HepG2 (cell line): ENCODE results near the gene ZNF687. TPM values are rescaled to one million over a fixed set of nuclear protein-coding genes. Genes with fewer than 3 reads are reported as not detected.
"Not testable (repeated sequence)": the region's sequence is repeated elsewhere in the genome, so short reads cannot be mapped to it uniquely, and the experiment has no call there.

Experiments
- ATAC-seq: fragments of 200-7000 bp; cut with Tn5 transposase; 3 replicates; pipeline ENCODE4 v1.9.1; 2020; ENCODE audit warnings: mild to moderate bottlenecking, moderate library complexity
- BruUV-seq: library from RNA; stranded (reverse); fragments of 400-500 nt; replicated peaks from 2 replicates; lab custom pipeline; 2021; lab: Mats Ljungman, UMichigan
- CTCF ChIA-PET: fragments of 300-600 bp; formaldehyde crosslinking; extraction: SDS; loops from one replicate; lab custom pipeline; 2021; ENCODE audit warnings: low total read pairs, inconsistent platforms, low intra/inter-chr PET ratio; lab: Yijun Ruan, JAX
- POLR2A ChIA-PET: fragments of 350-600 bp; sonication (Branson Sonifier 250); formaldehyde crosslinking; loops from one replicate; lab custom pipeline; 2020; ENCODE audit warnings: antibody characterized with exemption, inconsistent platforms; lab: Yijun Ruan, JAX
- DNase-seq: peaks from one replicate; pipeline ENCODE4 v3.0.0-alpha.2; 2015; ENCODE audit warnings: low spot score
- FAIRE-seq: peaks from 3 replicates; lab custom pipeline; 2011; peaks lifted over from hg19 to GRCh38; lab: Jason Lieb, UNC
- H2AFZ ChIP-seq: one replicate; pipeline ENCODE4 v1.6.1; 2011; ENCODE audit warnings: low read length, inconsistent platforms
- H3K27ac ChIP-seq: fragments of 300-600 bp; 3 replicates; pipeline ENCODE4 v1.8.0; 2011; ENCODE audit warnings: mixed run types, mild to moderate bottlenecking, mixed read lengths, low read length, inconsistent platforms; ENCODE audit not compliant: insufficient read depth; ENCODE audit errors: extremely low read length
- H3K27me3 ChIP-seq, 2 experiments: fragments of 200-600 bp in 1 of 2; 2 replicates in 1 of 2; 3 replicates in 1 of 2; pipeline versions ENCODE4 v1.6.0 to v1.8.0; 2011; ENCODE audit warnings: low read length in 2 of 2, mild to moderate bottlenecking in 2 of 2, moderate library complexity in 2 of 2, inconsistent platforms in 1 of 2; ENCODE audit not compliant: insufficient read depth in 2 of 2, control insufficient read depth in 1 of 2
- H3K36me3 ChIP-seq, 2 experiments: fragments of 200-600 bp in 1 of 2; replicated peaks in 1 of 2; 2 replicates in 1 of 2; 3 replicates in 1 of 2; pipeline versions ENCODE4 v1.5.1 to v1.8.0; 2011; ENCODE audit warnings: low read length in 2 of 2, inconsistent platforms in 1 of 2; ENCODE audit not compliant: insufficient read depth in 2 of 2, control insufficient read depth in 1 of 2
- H3K4me1 ChIP-seq: 2 replicates; pipeline ENCODE4 v1.5.1; 2012; ENCODE audit warnings: low read length, inconsistent platforms; ENCODE audit not compliant: insufficient read depth
- H3K4me2 ChIP-seq: 2 replicates; pipeline ENCODE4 v1.6.0; 2011; ENCODE audit warnings: low read depth, low read length, inconsistent platforms
- H3K4me3 ChIP-seq, 3 experiments: fragments of 200-600 bp in 1 of 3; sonication (generic), shearing (Covaris generic) in 1 of 3; replicated peaks in 1 of 3; 2 replicates each; pipeline ENCODE4 v1.5.1; 2011 to 2016; ENCODE audit warnings: low read length in 3 of 3, inconsistent platforms in 2 of 3, low read depth in 2 of 3, mild to moderate bottlenecking in 2 of 3, control low read depth in 1 of 3, mixed read lengths in 1 of 3; ENCODE audit not compliant: insufficient read depth in 1 of 3
- H3K79me2 ChIP-seq: one replicate; pipeline ENCODE4 v1.6.1; 2011; ENCODE audit warnings: low read length, inconsistent platforms; ENCODE audit not compliant: insufficient read depth
- H3K9ac ChIP-seq: 2 replicates; pipeline ENCODE4 v1.6.0; 2011; ENCODE audit warnings: mild to moderate bottlenecking, low read depth, low read length, inconsistent platforms; ENCODE audit not compliant: insufficient read depth
- H3K9me3 ChIP-seq: 2 replicates; pipeline ENCODE4 v1.5.1; 2012; ENCODE audit warnings: mild to moderate bottlenecking, low read length
- H4K20me1 ChIP-seq: 2 replicates; pipeline ENCODE4 v1.6.0; 2011; ENCODE audit warnings: inconsistent platforms, mild to moderate bottlenecking, low read length, moderate library complexity; ENCODE audit not compliant: insufficient read depth
- NCOA2 ChIP-seq: sonication (generic); formaldehyde crosslinking; IDR thresholded peaks from 2 replicates; pipeline ENCODE4 v1.8.0; 2022; ENCODE audit warnings: inconsistent platforms
- PBX2 ChIP-seq: IDR thresholded peaks from 2 replicates; pipeline ENCODE4 v1.6.1; 2016; ENCODE audit warnings: control low read depth
- PHB2 ChIP-seq: fragments of 450-650 bp; IDR thresholded peaks from 2 replicates; pipeline ENCODE4 v1.6.1; 2018; ENCODE audit not compliant: partially characterized antibody
- SNAPC5 ChIP-seq: sonication (generic); formaldehyde crosslinking; IDR thresholded peaks from 2 replicates; pipeline ENCODE4 v1.8.1; 2023; ENCODE audit warnings: mild to moderate bottlenecking, missing genetic modification reagents, borderline replicate concordance
- ZNF530 ChIP-seq: sonication (generic); formaldehyde crosslinking; IDR thresholded peaks from 2 replicates; pipeline ENCODE4 v1.5.0; 2020; ENCODE audit warnings: low read depth, mild to moderate bottlenecking, missing genetic modification reagents
- ZNF879 ChIP-seq: sonication (generic); formaldehyde crosslinking; IDR thresholded peaks from 2 replicates; pipeline ENCODE4 v1.8.1; 2023; ENCODE audit warnings: missing genetic modification reagents
- WGBS: methylation state at CpG from one replicate; pipeline ENCODE4 v1.1.6; 2017; ENCODE audit warnings: low lambda C conversion rate; 5-methylcytosine and 5-hydroxymethylcytosine counted together
- in situ Hi-C: cut with HindIII; loops from 2 replicates; pipeline ENCODE4 v1.10.0; 2017; ENCODE audit warnings: low pct_unique_long_range_greater_than_20kb; ENCODE audit not compliant: extremely low pct_ligation_motif_present
- intact Hi-C: fragments of 100-400 bp; cut with micrococcal nuclease; formaldehyde crosslinking; loops from one replicate; pipeline ENCODE4 v1.10.0; 2022; ENCODE audit not compliant: unreplicated experiment
- polyA plus RNA-seq, 8 experiments: library from polyadenylated mRNA; depleted of rRNA in 3 of 8; stranded (reverse) in 7 of 8; unstranded in 1 of 8; fragments of >200 nt; fragmentation: Illumina TruSeq in 4 of 8; extraction: Trizol in 4 of 8; gene quantifications; 2 replicates each; pipeline versions ENCODE4 v1.2.1 to v1.2.3, GENCODE V29; 2011 to 2016; ENCODE audit warnings: low read depth in 4 of 8, missing spikeins in 1 of 8, mixed read lengths in 1 of 8; ENCODE audit not compliant: insufficient read depth in 1 of 8
- total RNA-seq, 5 experiments: library from RNA; depleted of rRNA; stranded (reverse); fragments of >200 nt; fragmentation: Illumina TruSeq; extraction: Trizol; gene quantifications; 2 replicates each; pipeline ENCODE4 v1.2.3, GENCODE V29; 2016; ENCODE audit warnings: low read depth in 1 of 5
- TF ChIP-seq, protein P1 (sequence below): sonication (generic); formaldehyde crosslinking; IDR thresholded peaks from 2 replicates; pipeline ENCODE4 v1.5.1; 2020; ENCODE audit warnings: mild to moderate bottlenecking, moderate library complexity, missing genetic modification reagents

The ZNF687 gene
- total and polyA plus RNA-seq, 2 of the 13 experiments (the other 11 are each of a cell fraction or from before 2014, with no cell fraction given): 14.1 to 16.5 TPM

DNA sequence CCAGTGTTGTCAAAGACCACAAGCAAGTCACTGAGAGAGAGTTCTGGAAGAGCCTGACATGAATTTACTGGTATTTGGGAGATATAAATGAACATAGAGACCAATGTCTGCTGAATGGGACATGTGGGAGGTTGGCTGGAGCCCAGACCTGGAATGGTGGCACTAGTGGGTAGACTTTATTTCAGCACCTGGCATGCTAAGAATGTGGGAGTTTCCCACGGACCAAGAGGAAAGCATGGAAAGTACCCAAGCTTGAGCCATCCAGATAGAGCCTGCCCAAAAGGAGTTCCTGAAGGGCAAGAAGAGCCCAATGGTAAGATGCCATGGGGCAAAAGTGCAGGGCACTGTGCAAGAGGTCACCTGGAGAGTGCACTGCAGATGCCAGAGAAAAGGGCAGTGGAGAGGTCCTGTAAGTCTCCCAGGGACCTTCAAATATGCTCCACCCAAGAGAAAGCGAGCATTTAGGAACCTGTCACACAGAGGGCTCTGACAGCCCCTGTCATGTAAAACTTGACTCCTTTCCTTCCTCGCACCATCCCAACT is 8.1 kb upstream of the ZNF687 start (continued):
- TF ChIP-seq SNAPC5 (CRISPR knock-in tag) (no peak), PBX2 (CRISPR knock-in tag) (no peak), NCOA2 (CRISPR knock-in tag) (no peak), PHB2 (no peak), ZNF879 (CRISPR knock-in tag) (no peak), ZNF530 (CRISPR knock-in tag) (no peak)
- TF ChIP-seq, protein P1, sequence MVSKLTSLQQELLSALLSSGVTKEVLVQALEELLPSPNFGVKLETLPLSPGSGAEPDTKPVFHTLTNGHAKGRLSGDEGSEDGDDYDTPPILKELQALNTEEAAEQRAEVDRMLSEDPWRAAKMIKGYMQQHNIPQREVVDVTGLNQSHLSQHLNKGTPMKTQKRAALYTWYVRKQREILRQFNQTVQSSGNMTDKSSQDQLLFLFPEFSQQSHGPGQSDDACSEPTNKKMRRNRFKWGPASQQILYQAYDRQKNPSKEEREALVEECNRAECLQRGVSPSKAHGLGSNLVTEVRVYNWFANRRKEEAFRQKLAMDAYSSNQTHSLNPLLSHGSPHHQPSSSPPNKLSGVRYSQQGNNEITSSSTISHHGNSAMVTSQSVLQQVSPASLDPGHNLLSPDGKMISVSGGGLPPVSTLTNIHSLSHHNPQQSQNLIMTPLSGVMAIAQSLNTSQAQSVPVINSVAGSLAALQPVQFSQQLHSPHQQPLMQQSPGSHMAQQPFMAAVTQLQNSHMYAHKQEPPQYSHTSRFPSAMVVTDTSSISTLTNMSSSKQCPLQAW: no peak

- POLR2A ChIA-PET, H3K79me2 ChIP-seq, intact Hi-C loops, H3K9me3 ChIP-seq, H3K4me2 ChIP-seq, H3K4me3 ChIP-seq, FAIRE-seq, H2AFZ ChIP-seq, H3K27ac ChIP-seq, H3K9ac ChIP-seq, H3K27me3 ChIP-seq, H4K20me1 ChIP-seq, DNase-seq, ATAC-seq, H3K36me3 ChIP-seq, CTCF ChIA-PET, BruUV-seq, in situ Hi-C loops, H3K4me1 ChIP-seq: not testable (repeated sequence)
- 78% methylated on average over 5 of the region's 5 CpGs for WGBS
These were observed 6.8 kb upstream of the ZNF687 start for GRCh38 chr1:151275341-151275740.
